ENCODE measurements around the gene ANAPC7.
"Not testable (repeated sequence)": the region's sequence is repeated elsewhere in the genome, so short reads cannot be mapped to it uniquely, and the experiment has no call there.

The ANAPC7 gene

DNA sequence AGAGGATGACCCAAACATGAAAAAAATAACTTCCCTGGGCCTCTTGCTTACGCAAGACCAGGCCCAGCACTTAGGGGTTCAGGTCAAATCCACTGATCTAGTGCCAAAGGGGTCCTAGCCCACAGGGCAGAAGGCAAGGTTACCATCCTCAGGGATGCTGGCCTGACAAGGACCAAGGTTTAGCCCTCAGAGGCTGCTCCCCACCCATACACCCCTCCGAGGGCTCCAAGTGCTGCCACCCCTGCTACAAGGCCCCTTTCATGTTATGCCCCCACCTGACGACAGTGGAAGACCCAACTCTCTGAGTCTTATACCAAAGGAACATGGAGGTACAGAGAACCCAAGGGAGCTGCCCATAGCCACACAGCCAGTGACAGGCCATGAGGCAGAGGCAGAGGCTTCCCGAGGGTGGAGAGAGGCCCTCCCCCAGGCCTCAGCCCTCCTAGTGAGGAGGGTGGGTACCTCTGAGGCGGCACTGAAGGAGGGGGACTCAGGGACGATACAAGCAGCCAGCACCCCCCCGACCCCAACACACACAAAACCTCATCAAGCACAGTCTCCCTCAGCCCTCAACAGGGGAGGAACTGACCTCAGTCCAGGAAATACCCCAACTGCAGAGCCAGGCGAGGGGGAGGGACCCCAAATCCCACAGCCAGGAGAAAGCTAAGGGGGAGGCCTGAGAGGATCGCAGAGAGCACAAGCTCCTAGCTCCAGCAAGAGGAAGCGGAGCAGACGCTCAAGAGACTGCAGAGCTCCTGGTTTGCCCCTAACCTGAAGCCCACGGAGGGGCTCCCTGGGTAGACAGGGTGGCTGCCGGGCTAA is 37.0 kb downstream of the ANAPC7 start:
- H3K79me2 ChIP-seq (ENCODE audit: low read length): no peaks in the 10 kb centered on the region
- no peaks in the 10 kb centered on the region for H3K4me1 ChIP-seq (ENCODE audit: low read length)
- no peaks in the 10 kb centered on the region for H4K20me1 ChIP-seq (ENCODE audit: insufficient read depth, low read length)
- no peaks in the 10 kb centered on the region for H3K27me3 ChIP-seq (replicated peaks; ENCODE audit: insufficient read depth, low read length)
- no peak overlapping the region for H3K4me3 ChIP-seq (ENCODE audit: low read length)
- H3K9ac ChIP-seq (ENCODE audit: low read length): no peak overlapping the region
- H2AFZ ChIP-seq (ENCODE audit: low read length): no peak overlapping the region
- no peaks in the 10 kb centered on the region for H3K9me2 ChIP-seq (replicated peaks; ENCODE audit: insufficient read depth, low read length)
- no peak overlapping the region for H3K4me2 ChIP-seq (ENCODE audit: low read depth, low read length)
- H3K9me3 ChIP-seq (replicated peaks; ENCODE audit: insufficient read depth, low read length): no peaks in the 10 kb centered on the region
- no peak for DNase-seq
- H3K36me3 ChIP-seq (replicated peaks; ENCODE audit: insufficient read depth, low read length): no peaks in the 10 kb centered on the region
- TF ChIP-seq EZH2phosphoT487 (IDR thresholded peaks at IDR 0.05; ENCODE audit: low read length): no peak
- no peak for TF ChIP-seq EZH2 (optimal IDR thresholded peaks at IDR 0.05; ENCODE audit: low read depth, low read length)
- TF ChIP-seq, protein P1, sequence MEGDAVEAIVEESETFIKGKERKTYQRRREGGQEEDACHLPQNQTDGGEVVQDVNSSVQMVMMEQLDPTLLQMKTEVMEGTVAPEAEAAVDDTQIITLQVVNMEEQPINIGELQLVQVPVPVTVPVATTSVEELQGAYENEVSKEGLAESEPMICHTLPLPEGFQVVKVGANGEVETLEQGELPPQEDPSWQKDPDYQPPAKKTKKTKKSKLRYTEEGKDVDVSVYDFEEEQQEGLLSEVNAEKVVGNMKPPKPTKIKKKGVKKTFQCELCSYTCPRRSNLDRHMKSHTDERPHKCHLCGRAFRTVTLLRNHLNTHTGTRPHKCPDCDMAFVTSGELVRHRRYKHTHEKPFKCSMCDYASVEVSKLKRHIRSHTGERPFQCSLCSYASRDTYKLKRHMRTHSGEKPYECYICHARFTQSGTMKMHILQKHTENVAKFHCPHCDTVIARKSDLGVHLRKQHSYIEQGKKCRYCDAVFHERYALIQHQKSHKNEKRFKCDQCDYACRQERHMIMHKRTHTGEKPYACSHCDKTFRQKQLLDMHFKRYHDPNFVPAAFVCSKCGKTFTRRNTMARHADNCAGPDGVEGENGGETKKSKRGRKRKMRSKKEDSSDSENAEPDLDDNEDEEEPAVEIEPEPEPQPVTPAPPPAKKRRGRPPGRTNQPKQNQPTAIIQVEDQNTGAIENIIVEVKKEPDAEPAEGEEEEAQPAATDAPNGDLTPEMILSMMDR (IDR thresholded peaks at IDR 0.05; ENCODE audit: low read length): no peak
- H3K27ac ChIP-seq (ENCODE audit: low read length): no peak overlapping the region
- no peaks in the 10 kb centered on the region for H3F3A ChIP-seq (ENCODE audit: insufficient read depth, low read length)

DNA sequence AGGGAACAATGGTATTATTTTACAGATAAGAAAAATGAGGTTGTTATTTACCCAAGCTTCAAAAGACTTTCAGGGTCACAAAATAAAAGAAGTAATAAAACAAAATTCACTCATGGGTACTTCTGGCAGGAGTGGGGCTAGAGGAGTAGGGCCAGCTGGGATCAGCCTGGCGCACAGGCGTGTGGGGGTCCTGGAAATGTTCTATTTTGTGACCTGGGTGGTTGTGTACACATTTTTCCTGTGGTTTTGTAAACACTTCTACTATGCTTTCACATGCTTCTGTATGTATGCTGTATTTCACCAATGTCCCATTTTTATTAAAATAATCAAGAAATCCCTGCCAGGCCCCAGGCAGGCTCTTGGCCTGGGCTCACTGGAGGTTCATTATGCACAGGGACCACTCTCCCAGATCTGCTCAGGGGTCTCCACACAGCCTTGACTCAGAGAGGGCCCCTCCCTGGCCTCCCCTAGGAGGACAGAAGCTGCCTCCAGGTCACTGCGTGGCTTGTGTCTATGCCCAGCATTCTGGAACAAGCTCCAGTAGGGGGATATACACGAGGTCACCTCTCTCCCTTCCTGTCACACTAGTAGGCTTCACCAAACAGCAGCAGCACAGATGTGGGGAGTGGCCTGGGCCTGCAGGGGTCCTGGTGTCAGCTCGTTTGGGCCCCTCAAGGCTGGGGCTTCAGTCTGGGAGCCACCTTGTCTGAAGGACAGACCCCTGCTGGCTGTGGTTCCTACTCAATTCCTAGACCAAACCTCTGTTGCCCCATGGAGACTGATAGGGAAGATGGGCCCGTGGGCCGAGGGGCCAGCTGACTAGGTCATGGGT is 37.8 kb downstream of the ANAPC7 start:
- no peaks in the 10 kb centered on the region for H3K9me3 ChIP-seq (replicated peaks; ENCODE audit: insufficient read depth, low read length)
- H3F3A ChIP-seq (ENCODE audit: insufficient read depth, low read length): no peaks in the 10 kb centered on the region
- no peaks in the 10 kb centered on the region for H3K36me3 ChIP-seq (replicated peaks; ENCODE audit: insufficient read depth, low read length)
- no peak overlapping the region for H2AFZ ChIP-seq (ENCODE audit: low read length)
- TF ChIP-seq, protein P1 (IDR thresholded peaks at IDR 0.05; ENCODE audit: low read length): no peak
- TF ChIP-seq EZH2 (optimal IDR thresholded peaks at IDR 0.05; ENCODE audit: low read depth, low read length): no peak
- TF ChIP-seq EZH2phosphoT487 (IDR thresholded peaks at IDR 0.05; ENCODE audit: low read length): no peak
- no peaks in the 10 kb centered on the region for H4K20me1 ChIP-seq (ENCODE audit: insufficient read depth, low read length)
- DNase-seq: no peak
- H3K9ac ChIP-seq (ENCODE audit: low read length): no peak overlapping the region
- no peaks in the 10 kb centered on the region for H3K27me3 ChIP-seq (replicated peaks; ENCODE audit: insufficient read depth, low read length)
- no peak overlapping the region for H3K4me2 ChIP-seq (ENCODE audit: low read depth, low read length)
- no peaks in the 10 kb centered on the region for H3K79me2 ChIP-seq (ENCODE audit: low read length)
- H3K27ac ChIP-seq (ENCODE audit: low read length): no peak overlapping the region
- H3K4me1 ChIP-seq (ENCODE audit: low read length): no peaks in the 10 kb centered on the region
- no peak overlapping the region for H3K4me3 ChIP-seq (ENCODE audit: low read length)
- no peaks in the 10 kb centered on the region for H3K9me2 ChIP-seq (replicated peaks; ENCODE audit: insufficient read depth, low read length)

GRCh38 chr12:110361216-110361615 is 42.3 kb downstream of the ANAPC7 start:
- Histone ChIP-seq H3K4me2 (ENCODE audit: low read depth, low read length) (no peak overlapping the region), H3K9me2 (replicated peaks; ENCODE audit: insufficient read depth, low read length) (no peaks in the 10 kb centered on the region), H3K9me3 (replicated peaks; ENCODE audit: insufficient read depth, low read length) (no peaks in the 10 kb centered on the region), H3K27ac (ENCODE audit: low read length) (no peak overlapping the region), H3K79me2 (ENCODE audit: low read length) (no peaks in the 10 kb centered on the region), H3K9ac (ENCODE audit: low read length) (no peak overlapping the region), H2AFZ (ENCODE audit: low read length) (no peak overlapping the region), H3F3A (ENCODE audit: insufficient read depth, low read length) (no peaks in the 10 kb centered on the region), H3K36me3 (replicated peaks; ENCODE audit: insufficient read depth, low read length) (no peaks in the 10 kb centered on the region), H3K4me1 (ENCODE audit: low read length) (no peaks in the 10 kb centered on the region), H4K20me1 (ENCODE audit: insufficient read depth, low read length) (no peaks in the 10 kb centered on the region), H3K4me3 (ENCODE audit: low read length) (no peak overlapping the region), H3K27me3 (replicated peaks; ENCODE audit: insufficient read depth, low read length) (no peaks in the 10 kb centered on the region)
- no peak for DNase-seq
- TF ChIP-seq EZH2 (optimal IDR thresholded peaks at IDR 0.05; ENCODE audit: low read depth, low read length) (no peak), EZH2phosphoT487 (IDR thresholded peaks at IDR 0.05; ENCODE audit: low read length) (no peak)
- TF ChIP-seq, protein P1 (IDR thresholded peaks at IDR 0.05; ENCODE audit: low read length): no peak

- H3K4me2 ChIP-seq (ENCODE audit: low read depth, low read length); H3K79me2 ChIP-seq (ENCODE audit: low read length); H3K9me2 ChIP-seq (replicated peaks; ENCODE audit: insufficient read depth, low read length); H3K4me1 ChIP-seq (ENCODE audit: low read length); H3K9ac ChIP-seq (ENCODE audit: low read length); H3K27ac ChIP-seq (ENCODE audit: low read length); H4K20me1 ChIP-seq (ENCODE audit: insufficient read depth, low read length); H3F3A ChIP-seq (ENCODE audit: insufficient read depth, low read length); H3K4me3 ChIP-seq (ENCODE audit: low read length); H2AFZ ChIP-seq (ENCODE audit: low read length); H3K36me3 ChIP-seq (replicated peaks; ENCODE audit: insufficient read depth, low read length); H3K9me3 ChIP-seq (replicated peaks; ENCODE audit: insufficient read depth, low read length); DNase-seq; H3K27me3 ChIP-seq (replicated peaks; ENCODE audit: insufficient read depth, low read length): not testable (repeated sequence)
These were observed 45.0 kb downstream of the ANAPC7 start for GRCh38 chr12:110358384-110359097.
